ENCODE measurements around the gene APP. TPM values are rescaled to one million over a fixed set of nuclear protein-coding genes. Genes with fewer than 3 reads are reported as not detected.
"Not testable (repeated sequence)": the region's sequence is repeated elsewhere in the genome, so short reads cannot be mapped to it uniquely, and the experiment has no call there.

Gene APP
- total RNA-seq, 2 experiments from 2014 or later, result 0.55 TPM; not detected in 1

GRCh38 chr21:26027696-26028095, 142.9 kb downstream of the APP start:
- intact Hi-C loops (cut with micrococcal nuclease; ENCODE audit: unreplicated experiment), result no loop called here
- ChIA-PET POLR2A (interaction anchor here (0.6 kb wide), 1 partner anchor 35 kb away, joined by 3 read pairs; no protein-coding TSS in a partner anchor), CTCF (ENCODE audit: unreplicated experiment) (no interaction called here)
- no peak for TF ChIP-seq EZH2phosphoT487 (IDR thresholded peaks at IDR 0.05; ENCODE audit: borderline replicate concordance, low read depth, low read length)
- TF ChIP-seq CTCF (conservative IDR thresholded peaks at IDR 0.05; ENCODE audit: low read length), result no peak
- H3K4me2 ChIP-seq (ENCODE audit: low read length), result no peak overlapping the region
- no peaks in the 10 kb centered on the region for H3K4me1 ChIP-seq (ENCODE audit: insufficient read depth, low read length, poor library complexity, severe bottlenecking)
- H3K4me3 ChIP-seq (ENCODE audit: low read depth, low read length, poor library complexity, severe bottlenecking), result no peak overlapping the region
- H3K79me2 ChIP-seq (ENCODE audit: insufficient read depth, low read depth, low read length), result no peaks in the 10 kb centered on the region
- no peak overlapping the region for H3K27ac ChIP-seq (ENCODE audit: low read depth, low read length, poor library complexity, severe bottlenecking)
- no peaks in the 10 kb centered on the region for H3K9me2 ChIP-seq (ENCODE audit: insufficient read depth, low read length)
- no peaks in the 10 kb centered on the region for H3K9me3 ChIP-seq (ENCODE audit: low read length)
- no TSS peak for BruUV-seq (replicated peaks)
- H4K20me1 ChIP-seq (ENCODE audit: insufficient read depth, low read length), result no peaks in the 10 kb centered on the region
- no peak overlapping the region for H2AFZ ChIP-seq (ENCODE audit: low read length)
- no peaks in the 10 kb centered on the region for H3K36me3 ChIP-seq (ENCODE audit: insufficient read depth, low read length)
- no peak for DNase-seq (ENCODE audit: low spot score)

- no peaks in the 10 kb centered on the region for H3K4me1 ChIP-seq (ENCODE audit: insufficient read depth, low read length, poor library complexity, severe bottlenecking)
- H3K27ac ChIP-seq (ENCODE audit: low read depth, low read length, poor library complexity, severe bottlenecking), result no peak overlapping the region
- no peak overlapping the region for H3K4me3 ChIP-seq (ENCODE audit: low read depth, low read length, poor library complexity, severe bottlenecking)
- no peak for TF ChIP-seq EZH2phosphoT487 (IDR thresholded peaks at IDR 0.05; ENCODE audit: borderline replicate concordance, low read depth, low read length)
- no peak for TF ChIP-seq CTCF (conservative IDR thresholded peaks at IDR 0.05; ENCODE audit: low read length)
- BruUV-seq (replicated peaks), result no TSS peak
- DNase-seq (ENCODE audit: low spot score), result no peak
- H3K9me2 ChIP-seq (ENCODE audit: insufficient read depth, low read length), result no peaks in the 10 kb centered on the region
- intact Hi-C loops (cut with micrococcal nuclease; ENCODE audit: unreplicated experiment), result no loop called here
- no peaks in the 10 kb centered on the region for H3K36me3 ChIP-seq (ENCODE audit: insufficient read depth, low read length)
- ChIA-PET POLR2A (interaction anchor here (0.6 to 0.7 kb wide), 3 partner anchors 8 to 501 kb away, joined by 3 read pairs; no protein-coding TSS in a partner anchor), CTCF (ENCODE audit: unreplicated experiment) (no interaction called here)
- H2AFZ ChIP-seq (ENCODE audit: low read length), result no peak overlapping the region
- H3K9me3 ChIP-seq (ENCODE audit: low read length), result no peaks in the 10 kb centered on the region
- H3K4me2 ChIP-seq (ENCODE audit: low read length), result no peak overlapping the region
- H3K79me2 ChIP-seq (ENCODE audit: insufficient read depth, low read depth, low read length), result no peaks in the 10 kb centered on the region
- H4K20me1 ChIP-seq (ENCODE audit: insufficient read depth, low read length), result no peaks in the 10 kb centered on the region
Measured at GRCh38 chr21:26025536-26026512, 144.7 kb downstream of the APP start.

- H3K9me2 ChIP-seq (ENCODE audit: insufficient read depth, low read length); H3K36me3 ChIP-seq (ENCODE audit: insufficient read depth, low read length); H3K4me2 ChIP-seq (ENCODE audit: low read length); H3K27ac ChIP-seq (ENCODE audit: low read depth, low read length, poor library complexity, severe bottlenecking); BruUV-seq (replicated peaks); H3K9me3 ChIP-seq (ENCODE audit: low read length); H3K4me1 ChIP-seq (ENCODE audit: insufficient read depth, low read length, poor library complexity, severe bottlenecking); H3K79me2 ChIP-seq (ENCODE audit: insufficient read depth, low read depth, low read length); DNase-seq (ENCODE audit: low spot score); H2AFZ ChIP-seq (ENCODE audit: low read length); H3K4me3 ChIP-seq (ENCODE audit: low read depth, low read length, poor library complexity, severe bottlenecking); H4K20me1 ChIP-seq (ENCODE audit: insufficient read depth, low read length); intact Hi-C loops (cut with micrococcal nuclease; ENCODE audit: unreplicated experiment): not testable (repeated sequence)
- ChIA-PET CTCF (ENCODE audit: unreplicated experiment) (interaction anchor here (0.6 kb wide), 1 partner anchor 227 kb away, joined by 4 read pairs; no protein-coding TSS in a partner anchor), POLR2A (interaction anchor here (0.6 to 0.7 kb wide), 2 partner anchors 274 to 1748 kb away, joined by 3 read pairs; no protein-coding TSS in a partner anchor)
Measured at GRCh38 chr21:26023406-26023805, 147.2 kb downstream of the APP start.

GRCh38 chr21:26022598-26023337, 147.8 kb downstream of the APP start:
- H3K79me2 ChIP-seq (ENCODE audit: insufficient read depth, low read depth, low read length); H3K9me3 ChIP-seq (ENCODE audit: low read length); H2AFZ ChIP-seq (ENCODE audit: low read length); H3K36me3 ChIP-seq (ENCODE audit: insufficient read depth, low read length); DNase-seq (ENCODE audit: low spot score); intact Hi-C loops (cut with micrococcal nuclease; ENCODE audit: unreplicated experiment); H3K27ac ChIP-seq (ENCODE audit: low read depth, low read length, poor library complexity, severe bottlenecking); H3K4me3 ChIP-seq (ENCODE audit: low read depth, low read length, poor library complexity, severe bottlenecking); H3K4me1 ChIP-seq (ENCODE audit: insufficient read depth, low read length, poor library complexity, severe bottlenecking); BruUV-seq (replicated peaks); H4K20me1 ChIP-seq (ENCODE audit: insufficient read depth, low read length); H3K9me2 ChIP-seq (ENCODE audit: insufficient read depth, low read length); H3K4me2 ChIP-seq (ENCODE audit: low read length): not testable (repeated sequence)
- POLR2A ChIA-PET, result interaction anchor here (0.7 kb wide), 1 partner anchor 274 kb away, joined by 3 read pairs; no protein-coding TSS in a partner anchor
- CTCF ChIA-PET (ENCODE audit: unreplicated experiment), result interaction anchor here (0.6 kb wide), 1 partner anchor 227 kb away, joined by 4 read pairs; no protein-coding TSS in a partner anchor
